Neutrophil (primary cell): ENCODE data around the gene CEBPE.

Source experiments
- H3K27ac ChIP-seq: fragments of 200-600 bp; sonication (generic); 2 replicates; pipeline ENCODE4 v1.5.1; 2016; ENCODE audit warnings: mild to moderate bottlenecking, moderate library complexity
- H3K27me3 ChIP-seq: fragments of 200-600 bp; sonication (generic); 2 replicates; pipeline ENCODE4 v1.6.0; 2016; ENCODE audit warnings: mild to moderate bottlenecking
- H3K36me3 ChIP-seq: fragments of 200-600 bp; sonication (generic); 2 replicates; pipeline ENCODE4 v1.5.1; 2017
- H3K4me1 ChIP-seq, 2 experiments: fragments of 200-600 bp in 1 of 2; sonication (generic) in 1 of 2; 1 replicate in 1 of 2; 2 replicates in 1 of 2; pipeline versions ENCODE4 v1.5.1 to v1.6.1; 2013 to 2016; ENCODE audit warnings: low read depth in 1 of 2, low read length in 1 of 2, mild to moderate bottlenecking in 1 of 2, moderate library complexity in 1 of 2; ENCODE audit not compliant: control insufficient read depth in 1 of 2, insufficient read depth in 1 of 2
- H3K4me3 ChIP-seq, 2 experiments: fragments of 200-600 bp in 1 of 2; sonication (generic) in 1 of 2; 1 replicate in 1 of 2; 2 replicates in 1 of 2; pipeline ENCODE4 v1.5.1; 2013 to 2016; ENCODE audit warnings: low read depth in 1 of 2, low read length in 1 of 2, mild to moderate bottlenecking in 1 of 2, moderate library complexity in 1 of 2
- H3K9me3 ChIP-seq: fragments of 200-600 bp; sonication (generic); 2 replicates; pipeline ENCODE4 v1.5.1; 2016
- TF ChIP-seq, protein P1 (sequence below): fragments of 200-600 bp; sonication (generic); IDR thresholded peaks from 2 replicates; pipeline ENCODE4 v1.5.1; 2016; ENCODE audit warnings: antibody characterized with exemption

Gene CEBPE

DNA sequence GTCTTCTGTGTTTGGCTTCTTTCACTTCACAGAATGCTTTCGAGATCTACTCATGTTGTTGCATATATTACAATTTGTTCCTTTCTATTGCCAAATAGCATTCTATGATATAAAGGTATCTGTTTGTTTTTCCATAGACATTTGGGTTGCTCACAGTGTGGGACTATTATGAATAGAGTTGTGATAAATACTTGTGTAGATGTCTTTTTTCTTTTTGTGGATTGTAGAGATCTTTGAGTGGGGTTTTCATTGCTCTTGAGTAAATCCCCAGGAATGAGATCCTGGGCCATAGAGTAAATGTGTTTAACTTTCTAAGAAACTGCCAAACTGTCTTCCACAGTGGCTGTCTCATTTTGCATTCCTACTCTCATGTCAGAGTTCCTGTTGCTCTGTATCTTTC is 24.9 kb upstream of the CEBPE start:
- no peak overlapping the region for H3K27ac ChIP-seq
- peaks cover 5 to 9% of the 10 kb centered on the region in 2 experiments for H3K4me1 ChIP-seq
- H3K9me3 ChIP-seq, result no peaks in the 10 kb centered on the region
- H3K36me3 ChIP-seq, result peaks cover 5% of the 10 kb centered on the region
- H3K27me3 ChIP-seq, result no peaks in the 10 kb centered on the region
- TF ChIP-seq, protein P1, sequence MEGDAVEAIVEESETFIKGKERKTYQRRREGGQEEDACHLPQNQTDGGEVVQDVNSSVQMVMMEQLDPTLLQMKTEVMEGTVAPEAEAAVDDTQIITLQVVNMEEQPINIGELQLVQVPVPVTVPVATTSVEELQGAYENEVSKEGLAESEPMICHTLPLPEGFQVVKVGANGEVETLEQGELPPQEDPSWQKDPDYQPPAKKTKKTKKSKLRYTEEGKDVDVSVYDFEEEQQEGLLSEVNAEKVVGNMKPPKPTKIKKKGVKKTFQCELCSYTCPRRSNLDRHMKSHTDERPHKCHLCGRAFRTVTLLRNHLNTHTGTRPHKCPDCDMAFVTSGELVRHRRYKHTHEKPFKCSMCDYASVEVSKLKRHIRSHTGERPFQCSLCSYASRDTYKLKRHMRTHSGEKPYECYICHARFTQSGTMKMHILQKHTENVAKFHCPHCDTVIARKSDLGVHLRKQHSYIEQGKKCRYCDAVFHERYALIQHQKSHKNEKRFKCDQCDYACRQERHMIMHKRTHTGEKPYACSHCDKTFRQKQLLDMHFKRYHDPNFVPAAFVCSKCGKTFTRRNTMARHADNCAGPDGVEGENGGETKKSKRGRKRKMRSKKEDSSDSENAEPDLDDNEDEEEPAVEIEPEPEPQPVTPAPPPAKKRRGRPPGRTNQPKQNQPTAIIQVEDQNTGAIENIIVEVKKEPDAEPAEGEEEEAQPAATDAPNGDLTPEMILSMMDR, result no peak
- no peak overlapping the region for H3K4me3 ChIP-seq

DNA sequence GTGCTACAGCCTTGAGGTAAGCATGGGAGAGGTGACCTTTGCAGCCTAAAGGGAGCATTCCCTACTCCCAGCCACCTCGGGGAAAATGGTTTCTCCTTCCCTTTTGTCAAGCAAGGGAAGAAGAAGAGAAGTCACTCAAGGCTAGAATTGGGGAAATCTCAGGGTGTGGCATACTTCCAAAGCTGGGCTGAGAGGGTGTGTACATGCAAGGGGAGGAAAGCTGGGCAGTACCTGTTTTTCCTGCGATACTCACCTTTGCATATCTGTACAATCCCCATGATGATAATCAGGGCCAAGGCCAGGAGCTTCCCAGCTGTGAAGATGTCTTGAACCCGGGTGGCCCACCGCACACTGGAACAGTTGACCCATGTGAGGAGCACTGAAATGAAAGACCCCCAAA is 23.8 kb upstream of the CEBPE start:
- no peaks in the 10 kb centered on the region for H3K27me3 ChIP-seq
- TF ChIP-seq, protein P1, result no peak
- peaks cover 5% of the 10 kb centered on the region for H3K36me3 ChIP-seq
- H3K9me3 ChIP-seq, result no peaks in the 10 kb centered on the region
- H3K27ac ChIP-seq, result no peak overlapping the region
- H3K4me1 ChIP-seq, result peaks cover 5 to 9% of the 10 kb centered on the region in 2 experiments
- H3K4me3 ChIP-seq, result no peak overlapping the region

DNA sequence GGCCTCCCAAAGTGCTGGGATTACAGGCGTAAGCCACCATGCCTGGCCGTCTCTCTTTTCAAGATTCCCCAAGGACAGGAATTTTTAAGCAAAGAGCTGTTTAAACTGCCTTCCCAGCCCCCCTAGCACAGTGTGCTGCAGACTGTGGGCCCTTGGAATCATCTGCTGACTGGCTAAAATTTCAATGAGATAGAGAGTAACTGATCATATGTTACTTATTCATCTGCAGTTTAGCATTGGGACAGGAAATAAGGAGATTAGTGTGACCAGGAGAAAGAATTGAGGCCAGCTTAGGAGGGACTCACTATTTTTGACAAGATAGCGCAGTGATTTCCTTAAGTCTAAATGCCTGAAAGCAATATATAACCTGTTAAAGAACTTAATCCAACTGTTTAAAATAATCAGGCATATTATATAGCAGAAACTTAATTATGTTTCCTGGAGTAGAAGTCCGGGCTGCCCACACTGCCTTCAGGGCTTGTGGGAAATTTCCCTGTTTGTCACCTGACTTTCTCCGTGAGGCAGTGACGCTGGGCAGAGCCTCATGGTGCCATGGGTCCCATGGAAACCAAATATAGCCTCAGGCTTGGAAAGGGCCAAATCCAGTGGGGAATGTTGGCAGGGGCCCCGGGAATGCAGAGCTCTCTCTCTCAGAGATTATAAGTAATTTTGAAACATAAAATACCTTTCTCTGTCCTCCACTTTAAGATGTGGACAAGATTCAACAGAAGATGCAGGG is 22.8 kb upstream of the CEBPE start:
- H3K4me1 ChIP-seq, result peaks cover 5 to 9% of the 10 kb centered on the region in 2 experiments
- no peak overlapping the region for H3K27ac ChIP-seq
- TF ChIP-seq, protein P1, result no peak
- H3K27me3 ChIP-seq, result no peaks in the 10 kb centered on the region
- H3K36me3 ChIP-seq, result peaks cover 5% of the 10 kb centered on the region
- H3K9me3 ChIP-seq, result no peaks in the 10 kb centered on the region
- H3K4me3 ChIP-seq, result no peak overlapping the region

DNA sequence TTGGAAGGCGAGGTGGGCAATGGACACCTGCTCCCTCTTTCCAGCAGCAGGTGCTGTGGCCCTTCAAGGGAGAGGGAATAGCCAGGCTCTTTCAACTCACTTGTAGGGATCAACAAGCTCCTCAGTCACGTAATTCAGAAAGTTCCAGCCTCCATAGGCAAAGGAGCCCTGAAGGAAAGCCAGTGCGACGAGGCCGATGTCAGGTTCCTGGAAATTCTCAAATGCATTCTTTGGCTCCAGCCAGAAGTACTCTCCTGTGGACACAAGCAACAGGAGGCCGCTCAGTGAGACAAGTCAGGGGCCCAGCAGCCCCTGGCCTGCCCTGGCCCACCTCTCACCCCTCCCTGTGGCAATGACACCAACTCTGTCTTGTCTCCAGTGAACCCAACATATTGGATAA is 21.3 kb upstream of the CEBPE start:
- Histone ChIP-seq H3K36me3 (peaks cover 5% of the 10 kb centered on the region), H3K27ac (no peak overlapping the region), H3K9me3 (no peaks in the 10 kb centered on the region), H3K4me3 (no peak overlapping the region), H3K4me1 (no peaks in the 10 kb centered on the region), H3K27me3 (no peaks in the 10 kb centered on the region)
- TF ChIP-seq, protein P1, result no peak

DNA sequence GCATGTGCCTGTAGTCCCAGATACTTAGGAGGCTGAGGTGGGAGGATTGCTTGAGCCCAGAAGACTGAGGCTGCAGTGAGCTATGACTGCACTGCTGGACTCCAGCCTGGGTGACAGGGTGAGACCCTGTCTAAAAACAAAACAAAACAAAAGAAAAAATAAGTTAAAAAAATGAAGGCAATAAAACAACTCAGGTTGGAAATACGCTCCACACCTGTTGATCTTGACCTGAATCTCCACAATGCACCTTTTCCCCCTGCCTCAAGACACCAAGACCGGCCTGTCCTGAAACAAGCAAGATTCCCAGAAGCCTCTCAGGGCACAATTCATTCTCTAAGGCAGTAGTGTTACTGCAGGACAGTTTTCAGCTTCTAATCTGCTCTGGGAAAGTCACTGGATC is 20.8 kb upstream of the CEBPE start:
- H3K36me3 ChIP-seq, result peaks cover 5% of the 10 kb centered on the region
- H3K9me3 ChIP-seq, result no peaks in the 10 kb centered on the region
- no peak overlapping the region for H3K4me3 ChIP-seq
- no peaks in the 10 kb centered on the region for H3K27me3 ChIP-seq
- no peaks in the 10 kb centered on the region for H3K4me1 ChIP-seq
- TF ChIP-seq, protein P1, result no peak
- no peak overlapping the region for H3K27ac ChIP-seq
